Measurements from ENCODE around the gene SZT2.

- TF ChIP-seq SP1 (CRISPR knock-in tag; conservative IDR thresholded peaks at IDR 0.05) (no peak), CTCF (IDR thresholded peaks at IDR 0.05) (no peak), CREB1 (CRISPR knock-in tag; IDR thresholded peaks at IDR 0.05) (no peak), ZNF281 (CRISPR knock-in tag; IDR thresholded peaks at IDR 0.05) (no peak), PRDM15 (CRISPR knock-in tag; IDR thresholded peaks at IDR 0.05) (no peak), TEAD4 (CRISPR knock-in tag; IDR thresholded peaks at IDR 0.05) (no peak), CBFB (CRISPR knock-in tag; IDR thresholded peaks at IDR 0.05; ENCODE audit: low read depth) (no peak), ZNF219 (CRISPR knock-in tag; IDR thresholded peaks at IDR 0.05; ENCODE audit: borderline replicate concordance) (no peak), E2F5 (CRISPR knock-in tag; IDR thresholded peaks at IDR 0.05) (no peak), PREB (CRISPR knock-in tag; IDR thresholded peaks at IDR 0.05; ENCODE audit: borderline replicate concordance) (no peak), NR1H2 (CRISPR knock-in tag; IDR thresholded peaks at IDR 0.05) (no peak)
These were observed 52.4 kb downstream of the SZT2 start for GRCh38 chr1:43441894-43442637.

Measured in WTC11 (cell line).